Mesodermal cell (in vitro differentiated cells): ENCODE measurements around the gene SNRPB.
"Not testable (repeated sequence)": the region's sequence is repeated elsewhere in the genome, so short reads cannot be mapped to it uniquely, and the experiment has no call there.

Experiments
- H3K27ac ChIP-seq: 2 replicates; pipeline ENCODE4 v1.7.0; 2013; ENCODE audit warnings: mild to moderate bottlenecking, low read depth, low read length, moderate library complexity; ENCODE audit not compliant: severe bottlenecking
- H3K36me3 ChIP-seq: 2 replicates; pipeline ENCODE4 v1.7.1; 2013; ENCODE audit warnings: mild to moderate bottlenecking, low read length, moderate library complexity; ENCODE audit not compliant: control insufficient read depth, insufficient read depth
- H3K4me1 ChIP-seq: one replicate; pipeline ENCODE4 v1.7.1; 2013; ENCODE audit warnings: mild to moderate bottlenecking, low read length; ENCODE audit not compliant: insufficient read depth, control insufficient read depth, poor library complexity, severe bottlenecking
- H3K4me3 ChIP-seq: 2 replicates; pipeline ENCODE4 v1.7.0; 2013; ENCODE audit warnings: low read length, control low read depth, mild to moderate bottlenecking; ENCODE audit not compliant: insufficient read depth, poor library complexity, severe bottlenecking; ENCODE audit errors: extremely low read depth
- H3K9me3 ChIP-seq: 2 replicates; pipeline ENCODE4 v1.7.1; 2013; ENCODE audit warnings: mild to moderate bottlenecking, low read length, moderate library complexity; ENCODE audit not compliant: control insufficient read depth
- WGBS, 2 experiments: methylation state at CpG; one replicate each; pipeline ENCODE4 v1.1.5; 2013; ENCODE audit warnings: missing lambda C conversion rate in 2 of 2; ENCODE audit not compliant: insufficient coverage in 2 of 2; 5-methylcytosine and 5-hydroxymethylcytosine counted together

Gene SNRPB

GRCh38 chr20:2507464-2507863 is 36.9 kb upstream of the SNRPB start:
- peaks cover 9% of the 10 kb centered on the region for H3K4me1 ChIP-seq
- H3K36me3 ChIP-seq: no peaks in the 10 kb centered on the region
- no peaks in the 10 kb centered on the region for H3K9me3 ChIP-seq
- 91 to 98% methylated on average over 4 to 5 of the region's 5 CpGs for WGBS, 2 experiments
- no peak overlapping the region for H3K4me3 ChIP-seq
- no peak overlapping the region for H3K27ac ChIP-seq

GRCh38 chr20:2506426-2506825 is 35.8 kb upstream of the SNRPB start:
- H3K4me1 ChIP-seq, H3K27ac ChIP-seq, H3K36me3 ChIP-seq, H3K4me3 ChIP-seq, H3K9me3 ChIP-seq: not testable (repeated sequence)
- no CpG with 5 or more reads among the region's 5 CpGs for WGBS, 2 experiments

- H3K36me3 ChIP-seq: peaks cover 10% of the 10 kb centered on the region
- H3K27ac ChIP-seq, H3K9me3 ChIP-seq, H3K4me1 ChIP-seq, H3K4me3 ChIP-seq: not testable (repeated sequence)
- 86% methylated on average over 1 of the region's 2 CpGs; no CpG with 5 or more reads in 1 of the 2 experiments for WGBS, 2 experiments
These were observed 34.2 kb upstream of the SNRPB start for GRCh38 chr20:2504803-2505202.

GRCh38 chr20:2502808-2503384 is 32.3 kb upstream of the SNRPB start:
- not testable (repeated sequence) for H3K4me1 ChIP-seq, H3K4me3 ChIP-seq, H3K9me3 ChIP-seq, H3K27ac ChIP-seq
- 83 to 89% methylated on average over 1 to 2 of the region's 2 CpGs for WGBS, 2 experiments
- H3K36me3 ChIP-seq: peaks cover 26% of the 10 kb centered on the region

- H3K4me3 ChIP-seq: no peak overlapping the region
- WGBS, 2 experiments: 87 to 88% methylated on average over 2 to 3 of the region's 4 CpGs
- H3K4me1 ChIP-seq: no peaks in the 10 kb centered on the region
- no peaks in the 10 kb centered on the region for H3K9me3 ChIP-seq
- no peak overlapping the region for H3K27ac ChIP-seq
- peaks cover 75% of the 10 kb centered on the region for H3K36me3 ChIP-seq
These were observed 15.1 kb upstream of the SNRPB start for GRCh38 chr20:2485661-2486060.

- WGBS, 2 experiments: 100% methylated on average over 1 of the region's 2 CpGs; no CpG with 5 or more reads in 1 of the 2 experiments
- no peaks in the 10 kb centered on the region for H3K9me3 ChIP-seq
- H3K27ac ChIP-seq: no peak overlapping the region
- H3K4me3 ChIP-seq: no peak overlapping the region
- H3K36me3 ChIP-seq: peaks cover 78% of the 10 kb centered on the region
- no peaks in the 10 kb centered on the region for H3K4me1 ChIP-seq
These were observed 14.5 kb upstream of the SNRPB start for GRCh38 chr20:2485080-2485479.

GRCh38 chr20:2483504-2483903 is 12.9 kb upstream of the SNRPB start:
- 100% methylated on average over 5 of the region's 12 CpGs; no CpG with 5 or more reads in 1 of the 2 experiments for WGBS, 2 experiments
- H3K4me3 ChIP-seq: no peak overlapping the region
- no peak overlapping the region for H3K27ac ChIP-seq
- H3K4me1 ChIP-seq: no peaks in the 10 kb centered on the region
- H3K9me3 ChIP-seq: no peaks in the 10 kb centered on the region
- peaks cover 70% of the 10 kb centered on the region for H3K36me3 ChIP-seq

GRCh38 chr20:2480381-2480780 is 9.8 kb upstream of the SNRPB start:
- WGBS, 2 experiments: 94 to 100% methylated on average over 2 of the region's 2 CpGs
- peaks cover 50% of the 10 kb centered on the region for H3K36me3 ChIP-seq
- no peaks in the 10 kb centered on the region for H3K9me3 ChIP-seq
- H3K4me1 ChIP-seq: no peaks in the 10 kb centered on the region
- H3K27ac ChIP-seq: no peak overlapping the region
- no peak overlapping the region for H3K4me3 ChIP-seq

GRCh38 chr20:2476742-2477615 is 6.4 kb upstream of the SNRPB start:
- no peaks in the 10 kb centered on the region for H3K9me3 ChIP-seq
- peaks cover 18% of the 10 kb centered on the region for H3K36me3 ChIP-seq
- no peaks in the 10 kb centered on the region for H3K4me1 ChIP-seq
- H3K27ac ChIP-seq: no peak overlapping the region
- WGBS, 2 experiments: 83 to 94% methylated on average over 2 to 3 of the region's 5 CpGs
- H3K4me3 ChIP-seq: no peak overlapping the region

GRCh38 chr20:2475850-2476741 is 5.5 kb upstream of the SNRPB start:
- Histone ChIP-seq H3K27ac (no peak overlapping the region), H3K4me1 (no peaks in the 10 kb centered on the region), H3K9me3 (no peaks in the 10 kb centered on the region), H3K36me3 (peaks cover 16% of the 10 kb centered on the region), H3K4me3 (no peak overlapping the region)
- 97% methylated on average over 8 of the region's 9 CpGs for WGBS, 2 experiments
